ENCODE results near the gene CNRIP1. TPM values are rescaled to one million over a fixed set of nuclear protein-coding genes. Genes with fewer than 3 reads are reported as not detected.

The CNRIP1 gene
- total RNA-seq, 1 donor from 2014 or later: 4.4 TPM

DNA sequence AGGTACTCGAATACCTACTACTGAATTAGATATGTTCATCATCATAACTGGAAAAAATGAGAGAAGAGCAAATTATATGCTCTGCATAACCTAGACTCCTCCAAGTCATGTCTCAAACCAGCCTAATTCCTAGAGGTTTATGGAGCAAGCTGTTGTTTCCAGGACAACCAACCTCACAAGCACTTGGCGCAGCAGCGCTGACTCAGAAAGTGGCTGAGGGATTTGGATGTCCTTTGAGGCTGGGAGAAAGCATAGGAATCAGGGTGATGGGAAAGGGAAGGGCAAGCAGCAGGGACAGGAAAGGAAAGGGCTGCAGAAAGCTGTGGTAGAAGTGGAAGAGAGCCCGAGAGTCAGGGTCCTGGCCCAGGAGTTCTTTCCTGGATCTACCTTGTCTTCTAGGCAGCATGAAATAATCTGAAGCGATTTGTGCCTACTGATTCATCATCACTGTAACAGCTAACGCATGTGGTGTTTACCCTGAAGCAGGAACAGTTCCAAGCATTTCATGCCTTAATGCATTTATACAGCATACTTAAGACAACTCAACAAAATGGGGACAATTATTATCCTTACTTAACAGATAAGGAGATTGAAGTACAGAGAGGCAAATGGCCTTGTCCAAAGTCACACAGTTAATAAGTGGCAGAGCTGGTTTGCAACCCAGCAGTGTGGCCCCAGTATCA, 49.0 kb upstream of the CNRIP1 start:
- peak overlapping the region; percentile 2 for H3K27ac Mint-ChIP-seq (ENCODE audit: unreplicated experiment)
- no peaks in the 10 kb centered on the region for H3K9me3 Mint-ChIP-seq (ENCODE audit: unreplicated experiment)
- Histone ChIP-seq H3K79me2 (ENCODE audit: insufficient read depth, low read length) (no peaks in the 10 kb centered on the region), H3K9ac (ENCODE audit: low read length) (no peak overlapping the region), H3K36me3 (ENCODE audit: insufficient read depth, low read length) (no peaks in the 10 kb centered on the region), H3K9me3 (ENCODE audit: insufficient read depth, low read depth, low read length) (no peaks in the 10 kb centered on the region), H3K4me1 (ENCODE audit: insufficient read depth, low read length) (peaks cover 11% of the 10 kb centered on the region), H3K4me2 (ENCODE audit: low read length) (peak overlapping the region; percentile 71), H4K20me1 (ENCODE audit: insufficient read depth, low read length) (no peaks in the 10 kb centered on the region), H2AFZ (ENCODE audit: low read depth, low read length) (peak overlapping the region; percentile 53), H3K4me3 (ENCODE audit: insufficient read depth, low read depth, low read length) (no peak overlapping the region), H3K27ac (ENCODE audit: low read depth, low read length) (peak overlapping the region; percentile 14), H3K27me3 (ENCODE audit: insufficient read depth, low read length) (no peaks in the 10 kb centered on the region)
- no peak overlapping the region for H3K4me3 Mint-ChIP-seq (ENCODE audit: unreplicated experiment)
- no peaks in the 10 kb centered on the region for H3K27me3 Mint-ChIP-seq (ENCODE audit: low read depth, unreplicated experiment)
- FAIRE-seq (peak; percentile 87), DNase-seq (ENCODE audit: low read depth) (peak; percentile 85)
- no peaks in the 10 kb centered on the region for H3K36me3 Mint-ChIP-seq (ENCODE audit: low read depth, unreplicated experiment)
- H3K4me1 Mint-ChIP-seq (ENCODE audit: low read depth, unreplicated experiment): peaks cover 11% of the 10 kb centered on the region
- TF ChIP-seq EZH2 (IDR thresholded peaks at IDR 0.05; ENCODE audit: insufficient read depth, low read length): no peak
- no peak for TF ChIP-seq CTCF (IDR thresholded peaks at IDR 0.05; ENCODE audit: insufficient read depth, low read depth, low read length)

GRCh38 chr2:68367953-68368653, 48.4 kb upstream of the CNRIP1 start:
- DNase-seq (ENCODE audit: low read depth) (no peak), FAIRE-seq (no peak)
- H3K9me3 Mint-ChIP-seq (ENCODE audit: unreplicated experiment): no peaks in the 10 kb centered on the region
- peaks cover 11% of the 10 kb centered on the region for H3K4me1 Mint-ChIP-seq (ENCODE audit: low read depth, unreplicated experiment)
- H3K27ac ChIP-seq (ENCODE audit: low read depth, low read length): peak overlapping the region; percentile 14
- H2AFZ ChIP-seq (ENCODE audit: low read depth, low read length): peak overlapping the region; percentile 28
- no peak overlapping the region for H3K4me3 Mint-ChIP-seq (ENCODE audit: unreplicated experiment)
- no peaks in the 10 kb centered on the region for H3K36me3 ChIP-seq (ENCODE audit: insufficient read depth, low read length)
- no peaks in the 10 kb centered on the region for H4K20me1 ChIP-seq (ENCODE audit: insufficient read depth, low read length)
- no peaks in the 10 kb centered on the region for H3K9me3 ChIP-seq (ENCODE audit: insufficient read depth, low read depth, low read length)
- no peaks in the 10 kb centered on the region for H3K27me3 Mint-ChIP-seq (ENCODE audit: low read depth, unreplicated experiment)
- no peak overlapping the region for H3K9ac ChIP-seq (ENCODE audit: low read length)
- H3K4me2 ChIP-seq (ENCODE audit: low read length): peak overlapping the region; percentile 71
- H3K4me1 ChIP-seq (ENCODE audit: insufficient read depth, low read length): peaks cover 11% of the 10 kb centered on the region
- H3K4me3 ChIP-seq (ENCODE audit: insufficient read depth, low read depth, low read length): no peak overlapping the region
- H3K36me3 Mint-ChIP-seq (ENCODE audit: low read depth, unreplicated experiment): no peaks in the 10 kb centered on the region
- H3K79me2 ChIP-seq (ENCODE audit: insufficient read depth, low read length): no peaks in the 10 kb centered on the region
- peak overlapping the region; percentile 2 for H3K27ac Mint-ChIP-seq (ENCODE audit: unreplicated experiment)
- no peaks in the 10 kb centered on the region for H3K27me3 ChIP-seq (ENCODE audit: insufficient read depth, low read length)
- TF ChIP-seq CTCF (IDR thresholded peaks at IDR 0.05; ENCODE audit: insufficient read depth, low read depth, low read length) (no peak), EZH2 (IDR thresholded peaks at IDR 0.05; ENCODE audit: insufficient read depth, low read length) (no peak)
